Thyroid gland (tissue), 4 donors: ENCODE measurements around the gene ELMO2. TPM values are rescaled to one million over a fixed set of nuclear protein-coding genes. Genes with fewer than 3 reads are reported as not detected.

Experiments used
- DNase-seq, 2 donors: peaks; one replicate each; pipeline ENCODE4 v3.0.0-alpha.2; 2019
- H3K27ac ChIP-seq, 3 donors: fragments of 200-600 bp; sonication (generic); 1 replicate in 2 of 3; 2 replicates in 1 of 3; pipeline ENCODE4 v1.5.1; 2016 to 2019; ENCODE audit warnings: mild to moderate bottlenecking in 1 of 3, moderate library complexity in 1 of 3
- H3K27me3 ChIP-seq: fragments of 200-600 bp; sonication (generic); one replicate; pipeline ENCODE4 v1.5.1; 2019
- H3K36me3 ChIP-seq, 2 donors: fragments of 200-600 bp; sonication (generic); one replicate each; pipeline ENCODE4 v1.5.1; 2016 to 2019
- H3K4me1 ChIP-seq, 2 donors: fragments of 200-600 bp; sonication (generic); one replicate each; pipeline ENCODE4 v1.5.1; 2017 to 2019
- H3K4me3 ChIP-seq, 3 donors: fragments of 200-600 bp; sonication (generic); replicated peaks in 1 of 3; 1 replicate in 2 of 3; 2 replicates in 1 of 3; pipeline ENCODE4 v1.5.1; 2016; ENCODE audit warnings: mild to moderate bottlenecking in 1 of 3
- H3K9me3 ChIP-seq: fragments of 200-600 bp; sonication (generic); one replicate; pipeline ENCODE4 v1.5.1; 2017
- CTCF ChIP-seq, 6 experiments: fragments of 200-600 bp in 3 of 6; fragments of 450-650 bp in 3 of 6; sonication (generic) in 3 of 6; IDR thresholded peaks; one replicate each; pipeline ENCODE4 v1.5.1; 2016 to 2019; ENCODE audit warnings: antibody characterized with exemption in 6 of 6, mild to moderate bottlenecking in 2 of 6, inconsistent platforms in 1 of 6, moderate library complexity in 1 of 6
- POLR2A ChIP-seq, 2 donors: fragments of 450-650 bp; IDR thresholded peaks; one replicate each; pipeline ENCODE4 v1.6.1; 2017; ENCODE audit warnings: antibody characterized with exemption in 2 of 2, mild to moderate bottlenecking in 2 of 2, moderate library complexity in 1 of 2
- WGBS, 2 donors: methylation state at CpG; one replicate each; pipeline ENCODE4 v1.1.5; 2017; 5-methylcytosine and 5-hydroxymethylcytosine counted together
- intact Hi-C: fragments of 100-400 bp; cut with DNase I; formaldehyde crosslinking; loops from one replicate; pipeline ENCODE4 v1.15.1; 2023
- total RNA-seq, 4 donors: library from RNA; depleted of rRNA; stranded (reverse); fragments of >200 nt; gene quantifications; one replicate each; pipeline ENCODE4 v1.2.3, GENCODE V29; 2016

ELMO2 gene
- total RNA-seq, 4 donors from 2014 or later = 47.0 to 60.6 (median 54.6) TPM

DNA sequence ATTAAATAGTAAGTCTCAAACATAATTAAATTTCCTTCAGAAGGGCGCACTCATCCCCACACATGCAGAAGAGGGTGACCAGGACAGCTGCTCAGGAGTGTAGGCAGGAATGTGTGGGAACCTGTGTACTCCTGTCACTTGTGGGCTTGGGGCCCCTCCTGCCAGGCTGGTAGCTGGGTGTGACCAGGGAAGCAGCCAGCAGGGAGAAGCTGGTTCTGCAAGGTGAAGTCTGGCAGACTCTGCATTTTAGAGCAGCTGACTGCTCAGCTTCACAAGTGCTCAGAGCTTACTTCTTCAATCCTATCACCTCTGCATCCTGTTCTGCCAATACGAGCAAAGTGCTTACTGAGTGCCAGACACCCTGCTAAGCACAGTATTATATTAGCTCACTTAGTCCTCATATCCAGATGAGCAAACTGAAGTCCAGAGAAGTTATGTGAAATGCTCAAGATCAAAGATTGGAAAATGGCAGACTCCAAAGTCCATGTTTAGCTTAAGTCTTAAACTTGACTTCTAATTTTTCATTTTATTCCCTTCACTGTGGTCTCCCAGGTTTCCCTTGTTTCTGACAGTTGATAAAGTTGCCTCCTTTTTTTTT, 27.9 kb downstream of the ELMO2 start:
- intact Hi-C loops = no loop called here

GRCh38 chr20:46377518-46377917, 28.9 kb downstream of the ELMO2 start:
- Histone ChIP-seq H3K4me1 (peaks cover 0 to 8% of the 10 kb centered on the region in 2 donors), H3K27me3 (no peaks in the 10 kb centered on the region), H3K36me3 (peaks cover 42 to 72% of the 10 kb centered on the region in 2 donors), H3K4me3 (no peak overlapping the region), H3K27ac (no peak overlapping the region), H3K9me3 (no peaks in the 10 kb centered on the region)
- WGBS, 2 donors = 90 to 91% methylated on average over 7 of the region's 7 CpGs
- TF ChIP-seq POLR2A (IDR thresholded peaks at IDR 0.05) (no peak), CTCF (IDR thresholded peaks at IDR 0.05) (no peak)
- intact Hi-C loops = no loop called here
- DNase-seq = no peak

More for the DNA sequence above, 27.9 kb downstream of the ELMO2 start:
- Histone ChIP-seq H3K4me3 (no peak overlapping the region), H3K9me3 (no peaks in the 10 kb centered on the region), H3K36me3 (peaks cover 42 to 72% of the 10 kb centered on the region in 2 donors), H3K4me1 (peaks cover 0 to 8% of the 10 kb centered on the region in 2 donors), H3K27me3 (no peaks in the 10 kb centered on the region), H3K27ac (no peak overlapping the region)
- TF ChIP-seq POLR2A (IDR thresholded peaks at IDR 0.05) (no peak), CTCF (IDR thresholded peaks at IDR 0.05) (no peak)
- 65 to 84% methylated on average over 2 of the region's 2 CpGs for WGBS, 2 donors
- peak; percentile 49 to 53 for DNase-seq

DNA sequence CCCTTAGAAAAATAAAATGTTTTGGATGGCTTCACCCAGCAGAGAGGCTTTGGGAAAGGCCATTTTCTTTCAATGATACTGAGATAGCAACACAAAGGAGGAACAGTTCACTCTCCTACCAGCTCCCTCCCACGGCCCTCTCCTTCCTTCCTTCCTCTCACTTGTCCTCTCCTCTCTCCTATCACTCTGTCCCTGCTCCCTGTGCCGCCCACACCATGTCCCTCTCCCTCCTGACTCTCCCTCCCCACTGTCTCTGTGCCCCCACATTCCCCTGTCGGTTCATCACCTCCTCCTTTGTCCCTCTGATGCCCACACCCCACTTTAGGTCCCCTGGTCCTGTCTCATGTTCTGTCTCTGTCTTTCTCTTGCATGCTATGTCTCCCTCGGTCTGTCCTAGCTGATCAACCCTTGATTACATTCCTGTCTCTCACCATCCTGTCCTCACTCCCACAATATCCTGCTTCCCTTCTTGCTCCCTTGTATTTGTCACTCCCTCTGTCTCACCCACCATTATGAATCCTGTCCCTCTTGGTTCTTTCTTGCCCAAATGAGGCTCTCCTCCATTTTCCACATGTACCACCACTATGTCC, 30.1 kb downstream of the ELMO2 start:
- H3K36me3 ChIP-seq = peaks cover 45 to 72% of the 10 kb centered on the region in 2 donors
- no peak for DNase-seq
- no peaks in the 10 kb centered on the region for H3K9me3 ChIP-seq
- H3K4me1 ChIP-seq = peaks cover 0 to 8% of the 10 kb centered on the region in 2 donors
- H3K27me3 ChIP-seq = no peaks in the 10 kb centered on the region
- H3K4me3 ChIP-seq = no peak overlapping the region
- WGBS, 2 donors = 81 to 87% methylated on average over 4 of the region's 4 CpGs
- no peak overlapping the region for H3K27ac ChIP-seq
- intact Hi-C loops = no loop called here
- TF ChIP-seq POLR2A (IDR thresholded peaks at IDR 0.05) (no peak), CTCF (IDR thresholded peaks at IDR 0.05) (no peak)

DNA sequence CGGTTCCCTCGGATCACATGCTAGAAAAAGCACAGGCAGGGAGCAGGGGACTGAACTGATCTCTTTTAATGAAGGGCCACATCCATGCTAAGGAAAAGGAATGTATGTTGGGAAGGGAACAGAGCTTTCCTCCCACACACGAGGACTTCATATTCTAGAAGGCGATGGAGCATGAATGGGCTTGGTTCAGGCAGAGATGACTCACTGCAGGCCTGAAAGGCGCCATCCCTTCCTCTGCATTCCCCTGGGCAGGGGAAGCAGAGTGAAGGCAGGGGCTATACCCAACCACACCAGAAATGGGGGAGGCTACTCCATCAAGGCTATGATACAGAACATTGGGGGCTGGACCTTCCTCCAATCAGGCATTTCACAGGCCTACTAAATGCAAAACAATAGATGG, 30.6 kb downstream of the ELMO2 start:
- peak; percentile 17 to 24 for DNase-seq
- peaks cover 0 to 8% of the 10 kb centered on the region in 2 donors for H3K4me1 ChIP-seq
- no peak overlapping the region for H3K4me3 ChIP-seq
- H3K27ac ChIP-seq = no peak overlapping the region
- intact Hi-C loops = no loop called here
- no peak for TF ChIP-seq CTCF (IDR thresholded peaks at IDR 0.05)
- TF ChIP-seq POLR2A (IDR thresholded peaks at IDR 0.05) = no peak
- peaks cover 50 to 72% of the 10 kb centered on the region in 2 donors for H3K36me3 ChIP-seq
- no peaks in the 10 kb centered on the region for H3K9me3 ChIP-seq
- WGBS, 2 donors = 69 to 78% methylated on average over 5 of the region's 5 CpGs
- no peaks in the 10 kb centered on the region for H3K27me3 ChIP-seq

- Histone ChIP-seq H3K9me3 (no peaks in the 10 kb centered on the region), H3K27ac (no peak overlapping the region), H3K27me3 (no peaks in the 10 kb centered on the region), H3K4me1 (peaks cover 0 to 8% of the 10 kb centered on the region in 2 donors), H3K36me3 (peaks cover 59 to 69% of the 10 kb centered on the region in 2 donors), H3K4me3 (no peak overlapping the region)
- 93 to 96% methylated on average over 6 to 7 of the region's 7 CpGs for WGBS, 2 donors
- no peak for DNase-seq
- intact Hi-C loops = no loop called here
- TF ChIP-seq POLR2A (IDR thresholded peaks at IDR 0.05) (no peak), CTCF (IDR thresholded peaks at IDR 0.05) (no peak)
These were observed 32.0 kb downstream of the ELMO2 start for GRCh38 chr20:46374383-46374782.
